IPS DF 6.9 (cell line): ENCODE data around the gene GALNT18.

ENCODE experiments used
- DNase-seq: peaks from one replicate; pipeline ENCODE4 v3.0.0-alpha.2; 2013; ENCODE audit warnings: low read depth, low spot score
- H3K27ac ChIP-seq: one replicate; pipeline ENCODE4 v1.5.1; 2013; ENCODE audit warnings: low read length, control low read depth
- H3K27me3 ChIP-seq: 2 replicates; pipeline ENCODE4 v1.6.1; 2013; ENCODE audit warnings: mild to moderate bottlenecking, low read length; ENCODE audit not compliant: control insufficient read depth, insufficient read depth
- H3K36me3 ChIP-seq: 2 replicates; pipeline ENCODE4 v1.6.1; 2013; ENCODE audit warnings: low read length; ENCODE audit not compliant: control insufficient read depth, insufficient read depth
- H3K4me1 ChIP-seq: 2 replicates; pipeline ENCODE4 v1.6.1; 2013; ENCODE audit warnings: low read length; ENCODE audit not compliant: control insufficient read depth, insufficient read depth
- H3K4me3 ChIP-seq: 2 replicates; pipeline ENCODE4 v1.5.1; 2013; ENCODE audit warnings: mild to moderate bottlenecking, low read length
- H3K9me3 ChIP-seq: 2 replicates; pipeline ENCODE4 v1.6.1; 2013; ENCODE audit warnings: low read length, inconsistent platforms; ENCODE audit not compliant: control insufficient read depth, insufficient read depth
- WGBS: extraction: QIAGEN DNeasy Blood & Tissue Kit; methylation state at CpG from one replicate; pipeline ENCODE4 v1.1.7; 2013; ENCODE audit warnings: mixed read lengths, missing lambda C conversion rate; ENCODE audit not compliant: insufficient read length, insufficient coverage; 5-methylcytosine and 5-hydroxymethylcytosine counted together

The GALNT18 gene

GRCh38 chr11:11502263-11502861, 119.4 kb downstream of the GALNT18 start:
- Histone ChIP-seq H3K9me3 (no peaks in the 10 kb centered on the region), H3K27ac (no peak overlapping the region), H3K27me3 (no peaks in the 10 kb centered on the region), H3K4me3 (no peak overlapping the region), H3K36me3 (no peaks in the 10 kb centered on the region), H3K4me1 (peaks cover 2% of the 10 kb centered on the region; the same call in 1 of the 2 replicates)
- no peak for DNase-seq
- WGBS: no CpG with 5 or more reads among the region's 9 CpGs

GRCh38 chr11:11501546-11502262, 120.1 kb downstream of the GALNT18 start:
- DNase-seq: no peak
- H3K9me3 ChIP-seq: no peaks in the 10 kb centered on the region
- H3K36me3 ChIP-seq: no peaks in the 10 kb centered on the region
- peaks cover 2% of the 10 kb centered on the region; the same call in 1 of the 2 replicates for H3K4me1 ChIP-seq
- no peaks in the 10 kb centered on the region for H3K27me3 ChIP-seq
- H3K4me3 ChIP-seq: no peak overlapping the region
- no peak overlapping the region for H3K27ac ChIP-seq
- WGBS: no CpG with 5 or more reads among the region's 9 CpGs

GRCh38 chr11:11500744-11501487, 120.9 kb downstream of the GALNT18 start:
- DNase-seq: no peak
- no peaks in the 10 kb centered on the region for H3K36me3 ChIP-seq
- H3K9me3 ChIP-seq: no peaks in the 10 kb centered on the region
- H3K27ac ChIP-seq: no peak overlapping the region
- WGBS: no CpG with 5 or more reads among the region's 9 CpGs
- peaks cover 2% of the 10 kb centered on the region; the same call in 1 of the 2 replicates for H3K4me1 ChIP-seq
- no peak overlapping the region for H3K4me3 ChIP-seq
- H3K27me3 ChIP-seq: no peaks in the 10 kb centered on the region

GRCh38 chr11:11499300-11499699, 122.5 kb downstream of the GALNT18 start:
- H3K9me3 ChIP-seq: no peaks in the 10 kb centered on the region
- H3K27me3 ChIP-seq: no peaks in the 10 kb centered on the region
- no CpG with 5 or more reads among the region's 2 CpGs for WGBS

GRCh38 chr11:11498195-11498594, 123.6 kb downstream of the GALNT18 start:
- H3K27me3 ChIP-seq: no peaks in the 10 kb centered on the region
- no peak for DNase-seq
- WGBS: no CpG with 5 or more reads among the region's 3 CpGs

More at GRCh38 chr11:11499300-11499699, 122.5 kb downstream of the GALNT18 start:
- Histone ChIP-seq H3K4me1 (peaks cover 2% of the 10 kb centered on the region; the same call in 1 of the 2 replicates), H3K27ac (no peak overlapping the region), H3K36me3 (no peaks in the 10 kb centered on the region), H3K4me3 (no peak overlapping the region)
- DNase-seq: no peak

GRCh38 chr11:11496879-11497278, 124.9 kb downstream of the GALNT18 start:
- no peak overlapping the region for H3K4me3 ChIP-seq
- H3K36me3 ChIP-seq: no peaks in the 10 kb centered on the region
- no peak for DNase-seq
- H3K27ac ChIP-seq: no peak overlapping the region
- H3K27me3 ChIP-seq: no peaks in the 10 kb centered on the region
- no peaks in the 10 kb centered on the region for H3K9me3 ChIP-seq
- no CpG with 5 or more reads among the region's 2 CpGs for WGBS
- H3K4me1 ChIP-seq: no peaks in the 10 kb centered on the region

More at GRCh38 chr11:11498195-11498594, 123.6 kb downstream of the GALNT18 start:
- H3K4me3 ChIP-seq: no peak overlapping the region
- H3K27ac ChIP-seq: no peak overlapping the region
- peaks cover 2% of the 10 kb centered on the region; the same call in 1 of the 2 replicates for H3K4me1 ChIP-seq
- no peaks in the 10 kb centered on the region for H3K9me3 ChIP-seq
- no peaks in the 10 kb centered on the region for H3K36me3 ChIP-seq

GRCh38 chr11:11494348-11494747, 127.5 kb downstream of the GALNT18 start:
- no CpG with 5 or more reads among the region's 2 CpGs for WGBS
- Histone ChIP-seq H3K27me3 (no peaks in the 10 kb centered on the region), H3K27ac (no peak overlapping the region), H3K36me3 (no peaks in the 10 kb centered on the region), H3K4me3 (no peak overlapping the region), H3K4me1 (no peaks in the 10 kb centered on the region), H3K9me3 (no peaks in the 10 kb centered on the region)
- no peak for DNase-seq

- DNase-seq: no peak
- Histone ChIP-seq H3K27me3 (no peaks in the 10 kb centered on the region), H3K36me3 (no peaks in the 10 kb centered on the region), H3K27ac (no peak overlapping the region), H3K4me3 (no peak overlapping the region), H3K4me1 (no peaks in the 10 kb centered on the region), H3K9me3 (no peaks in the 10 kb centered on the region)
- WGBS: no CpG with 5 or more reads among the region's 6 CpGs
These were observed 128.1 kb downstream of the GALNT18 start for GRCh38 chr11:11493698-11494097.

GRCh38 chr11:11491589-11491988, 130.2 kb downstream of the GALNT18 start:
- no CpG with 5 or more reads among the region's 4 CpGs for WGBS
- Histone ChIP-seq H3K36me3 (no peaks in the 10 kb centered on the region), H3K9me3 (no peaks in the 10 kb centered on the region), H3K27ac (no peak overlapping the region), H3K27me3 (no peaks in the 10 kb centered on the region), H3K4me1 (no peaks in the 10 kb centered on the region), H3K4me3 (no peak overlapping the region)
- no peak for DNase-seq

GRCh38 chr11:11491014-11491413, 130.8 kb downstream of the GALNT18 start:
- Histone ChIP-seq H3K4me1 (no peaks in the 10 kb centered on the region), H3K36me3 (no peaks in the 10 kb centered on the region), H3K4me3 (no peak overlapping the region), H3K27me3 (no peaks in the 10 kb centered on the region), H3K9me3 (no peaks in the 10 kb centered on the region), H3K27ac (no peak overlapping the region)
- DNase-seq: no peak
- WGBS: no CpG with 5 or more reads among the region's 2 CpGs
